Effector memory CD4-positive, alpha-beta T cell (primary cell): ENCODE results near the gene ERRFI1.

Experiments
- DNase-seq, 3 donors: peaks; one replicate each; pipeline ENCODE4 v3.0.0-alpha.2; 2020
- H3K27ac ChIP-seq: 2 replicates; pipeline ENCODE4 v1.7.0; 2013; ENCODE audit warnings: mild to moderate bottlenecking, low read length, moderate library complexity; ENCODE audit not compliant: insufficient read depth, poor library complexity, severe bottlenecking
- H3K27me3 ChIP-seq: replicated peaks from 2 replicates; pipeline ENCODE4 v1.7.0; 2013; ENCODE audit warnings: mild to moderate bottlenecking, low read length; ENCODE audit not compliant: insufficient read depth, control insufficient read depth, poor library complexity, severe bottlenecking
- H3K36me3 ChIP-seq: 2 replicates; pipeline ENCODE4 v1.7.0; 2013; ENCODE audit warnings: mild to moderate bottlenecking, low read length, moderate library complexity; ENCODE audit not compliant: control insufficient read depth, insufficient read depth
- H3K4me1 ChIP-seq: 2 replicates; pipeline ENCODE4 v1.7.0; 2013; ENCODE audit warnings: low read length, mild to moderate bottlenecking; ENCODE audit not compliant: control insufficient read depth, insufficient read depth, poor library complexity, severe bottlenecking
- H3K4me3 ChIP-seq: 2 replicates; pipeline ENCODE4 v1.7.0; 2013; ENCODE audit warnings: low read length, low read depth, mild to moderate bottlenecking; ENCODE audit not compliant: insufficient read depth, poor library complexity, severe bottlenecking
- H3K9me3 ChIP-seq: 2 replicates; pipeline ENCODE4 v1.7.0; 2013; ENCODE audit warnings: mild to moderate bottlenecking, low read length, moderate library complexity; ENCODE audit not compliant: control insufficient read depth

ERRFI1 gene

DNA sequence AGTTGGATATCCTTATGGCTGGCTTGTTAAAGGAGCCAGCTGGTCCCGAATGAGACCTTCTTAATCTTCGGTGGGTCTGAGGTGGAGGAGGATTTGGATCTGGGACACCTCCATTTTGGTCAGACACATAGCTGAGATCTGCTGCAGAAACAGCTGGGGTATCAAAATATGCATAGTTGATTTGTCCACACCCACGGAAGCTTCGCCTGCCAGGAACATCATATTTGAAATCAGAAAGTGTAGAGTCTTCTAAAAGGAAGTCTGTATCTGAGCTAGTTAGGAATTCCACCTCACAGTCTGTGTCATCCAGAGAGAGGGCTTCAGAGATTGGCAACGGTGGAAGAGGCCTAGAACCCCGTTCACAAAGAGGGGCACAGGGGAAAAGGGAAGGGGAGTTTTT lies 12.3 kb downstream of the ERRFI1 start:
- no peaks in the 10 kb centered on the region for H3K27me3 ChIP-seq
- no peaks in the 10 kb centered on the region for H3K9me3 ChIP-seq
- no peak overlapping the region for H3K4me3 ChIP-seq
- H3K36me3 ChIP-seq, result no peaks in the 10 kb centered on the region
- DNase-seq, result no peak
- no peak overlapping the region for H3K27ac ChIP-seq
- H3K4me1 ChIP-seq, result no peaks in the 10 kb centered on the region

DNA sequence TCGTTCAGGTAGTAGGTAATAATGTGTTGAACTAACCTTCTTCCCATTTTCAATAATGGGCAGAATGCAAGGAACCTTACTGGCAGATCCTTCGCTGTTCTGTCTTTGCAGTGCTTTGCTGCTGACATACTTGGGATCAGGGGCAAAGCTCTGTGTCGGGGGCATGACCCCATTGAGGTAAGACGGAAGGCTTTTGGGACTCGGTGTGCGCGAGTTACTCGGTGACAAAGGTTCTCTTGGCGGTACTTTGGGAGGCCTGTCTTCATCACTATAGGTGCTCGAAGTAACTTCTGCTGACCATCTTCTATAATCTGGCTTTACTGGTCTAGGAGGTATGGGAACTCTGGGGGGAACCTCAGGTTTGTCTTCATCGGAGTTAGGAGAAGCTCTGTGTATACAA lies 12.7 kb downstream of the ERRFI1 start:
- no peak overlapping the region for H3K4me3 ChIP-seq
- no peak overlapping the region for H3K27ac ChIP-seq
- no peaks in the 10 kb centered on the region for H3K4me1 ChIP-seq
- no peaks in the 10 kb centered on the region for H3K36me3 ChIP-seq
- H3K27me3 ChIP-seq, result no peaks in the 10 kb centered on the region
- H3K9me3 ChIP-seq, result no peaks in the 10 kb centered on the region
- no peak for DNase-seq

GRCh38 chr1:8012955-8013354 lies 13.2 kb downstream of the ERRFI1 start:
- H3K4me1 ChIP-seq, result no peaks in the 10 kb centered on the region
- H3K36me3 ChIP-seq, result no peaks in the 10 kb centered on the region
- DNase-seq, result no peak
- H3K27me3 ChIP-seq, result no peaks in the 10 kb centered on the region
- H3K4me3 ChIP-seq, result no peak overlapping the region
- H3K9me3 ChIP-seq, result no peaks in the 10 kb centered on the region
- no peak overlapping the region for H3K27ac ChIP-seq

DNA sequence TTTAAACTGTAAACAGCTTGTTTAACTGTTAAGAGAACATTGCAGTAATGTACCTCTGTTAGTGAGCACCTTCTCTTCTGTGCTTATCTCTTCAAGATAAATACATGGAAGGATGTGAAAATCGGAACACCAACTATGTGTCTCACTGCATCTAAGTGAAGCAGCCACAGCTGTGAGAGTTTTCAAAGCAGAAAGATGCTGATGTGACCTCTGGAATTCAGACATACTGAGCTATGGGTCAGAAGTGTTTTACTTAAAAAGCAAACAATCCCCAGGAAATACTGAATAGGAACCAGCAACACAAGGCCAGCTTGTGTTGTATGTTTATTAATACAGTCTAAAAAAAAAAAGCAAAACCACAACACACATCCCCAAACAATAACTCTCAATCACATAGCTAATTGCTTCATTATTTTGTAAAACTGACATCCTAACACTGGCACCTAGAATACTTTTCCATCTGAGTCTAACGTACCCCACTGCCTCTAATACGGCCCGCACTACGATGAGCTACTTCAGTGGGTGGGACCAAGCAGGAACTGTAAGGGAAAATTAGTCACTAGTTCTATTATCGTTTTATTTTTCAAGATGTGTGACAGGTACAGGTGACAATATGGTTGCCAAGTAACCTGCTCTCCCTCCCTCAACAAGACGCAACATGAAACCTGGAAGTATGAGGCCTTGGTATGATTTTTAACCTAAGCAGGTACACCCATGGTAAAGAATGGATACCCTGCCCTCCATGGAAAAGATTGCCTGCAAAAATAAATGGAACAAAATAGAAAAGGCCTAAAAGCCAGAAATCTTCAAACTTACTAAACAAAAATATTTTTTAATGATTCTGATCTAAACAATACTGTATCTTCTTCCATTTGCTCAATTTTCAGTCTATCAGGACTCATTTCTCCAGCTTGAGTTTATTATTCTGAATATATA lies 13.9 kb downstream of the ERRFI1 start:
- no peak overlapping the region for H3K4me3 ChIP-seq
- no peaks in the 10 kb centered on the region for H3K27me3 ChIP-seq
- no peak overlapping the region for H3K27ac ChIP-seq
- no peaks in the 10 kb centered on the region for H3K4me1 ChIP-seq
- H3K36me3 ChIP-seq, result no peaks in the 10 kb centered on the region
- H3K9me3 ChIP-seq, result no peaks in the 10 kb centered on the region
- DNase-seq, result no peak

- Histone ChIP-seq H3K27me3 (no peaks in the 10 kb centered on the region), H3K4me1 (no peaks in the 10 kb centered on the region), H3K9me3 (no peaks in the 10 kb centered on the region), H3K27ac (no peak overlapping the region), H3K36me3 (no peaks in the 10 kb centered on the region), H3K4me3 (no peak overlapping the region)
- DNase-seq, result no peak
These were observed 15.1 kb downstream of the ERRFI1 start for GRCh38 chr1:8011016-8011415.

DNA sequence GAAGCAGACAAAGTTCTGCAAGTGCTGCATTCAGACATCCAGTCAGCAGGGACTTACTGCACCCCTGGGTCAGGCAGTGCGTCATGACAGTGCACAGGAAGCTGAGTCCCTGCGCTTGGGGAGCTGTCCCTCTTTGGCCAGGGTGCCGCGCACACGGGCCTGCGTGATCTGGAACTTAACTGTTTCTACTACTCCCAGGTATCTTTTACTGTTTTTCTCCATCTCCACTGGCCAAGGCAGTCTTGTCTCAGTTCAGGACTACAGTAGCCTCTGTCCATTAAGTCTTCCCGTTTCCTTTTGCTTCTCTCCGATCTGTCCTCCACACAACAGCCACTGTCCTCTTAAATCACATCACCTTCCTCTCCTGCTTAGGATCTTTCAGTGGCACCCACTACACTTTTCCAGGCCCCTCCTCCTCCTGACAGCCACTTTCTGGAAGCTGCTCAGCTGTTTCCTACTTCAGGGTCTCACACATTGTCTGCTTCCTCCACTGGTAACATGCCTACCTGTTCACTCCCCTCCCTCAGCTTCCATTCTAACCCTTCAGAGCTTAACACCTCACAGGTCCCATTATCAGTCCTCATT lies 15.9 kb downstream of the ERRFI1 start:
- no peak overlapping the region for H3K27ac ChIP-seq
- no peaks in the 10 kb centered on the region for H3K4me1 ChIP-seq
- no peak for DNase-seq
- H3K27me3 ChIP-seq, result no peaks in the 10 kb centered on the region
- no peaks in the 10 kb centered on the region for H3K9me3 ChIP-seq
- no peaks in the 10 kb centered on the region for H3K36me3 ChIP-seq
- no peak overlapping the region for H3K4me3 ChIP-seq

DNA sequence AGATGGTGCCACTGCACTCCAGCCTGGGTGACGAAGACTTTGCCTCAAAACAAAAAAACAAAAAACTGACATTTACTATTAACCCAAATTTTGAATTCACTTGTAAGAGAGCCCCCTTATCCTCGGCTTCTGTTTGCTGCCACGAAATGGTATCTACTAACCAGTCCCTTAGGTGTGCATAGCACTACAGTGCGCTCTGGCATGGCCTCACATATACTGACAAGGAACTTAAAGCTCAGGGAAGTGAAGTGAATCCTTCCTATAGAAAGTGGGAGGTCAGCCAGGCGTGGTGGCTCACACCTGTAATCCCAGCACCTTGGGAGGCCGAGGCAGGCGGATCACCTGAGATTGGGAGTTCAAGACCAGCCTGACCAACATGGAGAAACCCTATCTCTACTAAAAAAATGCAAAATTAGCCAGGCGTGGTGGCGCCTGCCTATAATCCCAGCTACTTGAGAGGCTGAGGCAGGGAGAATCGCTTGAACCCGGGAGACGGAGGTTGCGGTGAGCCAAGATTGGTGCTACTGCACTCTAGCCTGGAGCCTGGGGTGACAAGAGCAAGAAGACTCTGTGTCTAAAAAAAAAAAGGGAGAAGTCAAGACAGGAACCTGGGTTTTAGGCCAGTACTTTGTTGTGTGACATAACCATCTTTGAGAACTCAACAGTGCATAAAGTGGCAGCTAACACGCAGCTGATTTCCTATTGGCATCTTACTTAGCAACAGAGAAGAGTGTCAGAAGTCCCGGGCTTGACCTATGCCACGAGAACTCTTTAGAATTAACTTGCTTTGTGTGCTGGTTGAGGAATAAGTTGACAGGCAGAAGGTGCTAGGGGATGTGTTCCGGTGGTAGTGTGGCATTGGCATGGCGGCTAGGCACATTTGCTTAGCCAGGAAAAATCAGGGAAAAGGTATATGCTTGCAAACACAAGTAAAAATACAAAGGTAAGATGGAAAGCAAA lies 16.8 kb downstream of the ERRFI1 start:
- H3K27me3 ChIP-seq, result no peaks in the 10 kb centered on the region
- no peak for DNase-seq

DNA sequence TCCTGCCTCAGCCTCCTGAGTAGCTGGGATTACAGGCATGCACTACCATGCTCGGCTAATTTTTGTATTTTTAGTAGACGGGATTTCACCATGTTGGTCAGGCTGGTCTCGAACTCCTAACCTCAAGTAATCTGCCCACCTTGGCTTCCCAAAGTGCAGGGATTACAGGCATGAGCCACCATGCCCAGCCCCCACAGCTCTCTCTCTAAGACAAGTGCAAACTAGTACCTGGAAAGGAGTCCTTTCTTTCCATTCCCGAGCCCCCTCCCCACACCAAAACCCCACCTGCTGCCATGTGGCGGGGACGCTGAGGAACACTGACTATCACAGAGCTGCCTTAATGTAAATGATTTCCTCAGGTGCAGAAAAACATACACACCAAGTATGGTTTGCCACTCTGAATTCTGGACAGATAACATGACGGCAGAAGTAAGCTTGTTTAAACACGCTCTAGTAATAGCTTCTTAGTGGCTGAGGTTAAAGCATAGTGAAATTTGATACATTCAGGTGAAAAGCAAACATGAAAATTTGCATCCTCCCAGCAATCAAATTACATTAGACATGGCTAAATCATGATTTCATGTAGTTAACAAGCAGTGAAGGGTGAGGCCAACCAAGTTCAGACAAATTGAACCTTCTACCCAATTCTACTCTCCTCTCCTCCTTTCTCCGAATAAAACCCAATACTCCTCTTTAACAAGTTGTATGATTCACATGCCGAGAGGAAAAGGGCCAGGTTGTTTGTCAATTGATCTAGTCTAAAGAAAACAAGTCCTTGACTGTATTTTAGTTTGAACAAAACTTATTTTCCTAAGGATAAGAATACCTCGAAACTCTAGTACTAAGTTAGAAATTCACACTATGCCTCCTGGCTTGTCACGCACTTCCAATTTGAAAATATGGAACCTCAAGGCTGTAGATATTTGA lies 19.8 kb downstream of the ERRFI1 start:
- H3K9me3 ChIP-seq, result no peaks in the 10 kb centered on the region
- no peak overlapping the region for H3K4me3 ChIP-seq
- no peaks in the 10 kb centered on the region for H3K27me3 ChIP-seq
- DNase-seq, result no peak
- no peak overlapping the region for H3K27ac ChIP-seq
- no peaks in the 10 kb centered on the region for H3K4me1 ChIP-seq
- H3K36me3 ChIP-seq, result no peaks in the 10 kb centered on the region

More for the DNA sequence above, 16.8 kb downstream of the ERRFI1 start:
- Histone ChIP-seq H3K4me1 (no peaks in the 10 kb centered on the region), H3K4me3 (no peak overlapping the region), H3K9me3 (no peaks in the 10 kb centered on the region), H3K36me3 (no peaks in the 10 kb centered on the region), H3K27ac (no peak overlapping the region)
